ENCODE measurements around the gene ABL2.

ABL2 gene

DNA sequence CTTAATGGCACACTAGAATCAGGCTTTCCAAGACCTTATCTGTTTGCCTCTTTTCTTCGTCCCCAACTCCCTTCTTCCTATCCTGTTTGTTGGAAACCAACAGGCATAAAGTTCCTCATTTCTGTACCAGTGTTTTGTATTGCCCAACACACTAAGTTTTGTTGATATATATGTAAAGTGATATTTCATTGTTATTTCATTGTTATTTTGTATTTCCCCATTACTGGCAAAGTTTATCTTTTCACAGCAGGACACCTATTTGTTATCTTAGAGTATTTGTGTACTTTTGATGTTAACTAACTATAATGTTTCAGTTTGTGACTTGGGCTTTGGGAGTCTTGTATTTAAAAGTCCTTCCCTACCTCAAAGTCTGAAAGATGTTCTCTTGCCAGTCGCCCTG is 176.7 kb downstream of the ABL2 start:
- no peak for DNase-seq (ENCODE audit: low read depth in 2 of 2)
